GM12872 (cell line): ENCODE results near the gene DDIT3.

Experiments
- CTCF ChIP-seq: IDR thresholded peaks from 3 replicates; pipeline ENCODE4 v1.5.1; 2011; ENCODE audit warnings: low read depth, mild to moderate bottlenecking, low read length, moderate library complexity; ENCODE audit not compliant: insufficient read depth

Gene DDIT3

GRCh38 chr12:57517187-57517586 is 3.1 kb downstream of the DDIT3 start:
- no peak for TF ChIP-seq CTCF

DNA sequence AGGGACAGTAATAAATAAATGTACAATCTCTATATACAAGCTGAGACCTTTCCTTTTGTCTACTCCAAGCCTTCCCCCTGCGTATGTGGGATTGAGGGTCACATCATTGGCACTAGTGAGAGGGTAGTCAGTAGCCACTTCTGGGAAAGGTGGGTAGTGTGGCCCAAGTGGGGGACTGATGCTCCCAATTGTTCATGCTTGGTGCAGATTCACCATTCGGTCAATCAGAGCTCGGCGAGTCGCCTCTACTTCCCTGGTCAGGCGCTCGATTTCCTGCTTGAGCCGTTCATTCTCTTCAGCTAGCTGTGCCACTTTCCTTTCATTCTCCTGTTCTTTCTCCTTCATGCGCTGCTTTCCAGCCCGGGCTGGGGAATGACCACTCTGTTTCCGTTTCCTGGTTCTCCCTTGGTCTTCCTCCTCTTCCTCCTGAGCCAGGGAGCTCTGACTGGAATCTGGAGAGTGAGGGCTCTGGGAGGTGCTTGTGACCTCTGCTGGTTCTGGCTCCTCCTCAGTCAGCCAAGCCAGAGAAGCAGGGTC is 3.6 kb downstream of the DDIT3 start:
- TF ChIP-seq CTCF = no peak

- TF ChIP-seq CTCF = no peak
Observed at GRCh38 chr12:57515934-57516541, 4.3 kb downstream of the DDIT3 start.

DNA sequence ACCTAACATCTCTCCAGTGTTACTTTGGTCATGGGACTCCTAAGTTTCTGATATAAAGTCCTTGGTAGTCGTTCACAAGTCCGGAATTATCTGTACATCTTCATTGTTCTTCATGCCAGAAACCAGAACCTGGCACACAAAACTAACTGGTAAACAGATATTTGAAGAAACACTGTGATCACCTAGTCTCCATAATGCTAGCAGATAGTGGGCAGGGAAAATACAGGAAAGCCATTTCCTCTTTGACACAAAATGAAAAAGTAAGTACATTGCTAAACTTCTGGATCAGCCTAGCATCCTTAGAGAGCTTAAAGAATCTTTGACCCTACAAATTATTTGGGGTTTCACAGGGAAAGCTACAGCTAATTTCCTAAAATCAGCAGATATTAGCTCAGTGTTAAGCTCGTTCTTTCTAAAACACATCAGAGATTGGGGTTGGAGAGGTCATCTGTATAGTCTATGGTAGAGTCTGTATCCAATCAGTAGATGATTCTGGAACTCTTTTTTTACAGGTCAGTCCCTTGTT is 4.8 kb downstream of the DDIT3 start:
- TF ChIP-seq CTCF = no peak

GRCh38 chr12:57514720-57515407 is 5.5 kb downstream of the DDIT3 start:
- TF ChIP-seq CTCF = no peak

- no peak for TF ChIP-seq CTCF
Observed at GRCh38 chr12:57513266-57513665, 7.0 kb downstream of the DDIT3 start.

DNA sequence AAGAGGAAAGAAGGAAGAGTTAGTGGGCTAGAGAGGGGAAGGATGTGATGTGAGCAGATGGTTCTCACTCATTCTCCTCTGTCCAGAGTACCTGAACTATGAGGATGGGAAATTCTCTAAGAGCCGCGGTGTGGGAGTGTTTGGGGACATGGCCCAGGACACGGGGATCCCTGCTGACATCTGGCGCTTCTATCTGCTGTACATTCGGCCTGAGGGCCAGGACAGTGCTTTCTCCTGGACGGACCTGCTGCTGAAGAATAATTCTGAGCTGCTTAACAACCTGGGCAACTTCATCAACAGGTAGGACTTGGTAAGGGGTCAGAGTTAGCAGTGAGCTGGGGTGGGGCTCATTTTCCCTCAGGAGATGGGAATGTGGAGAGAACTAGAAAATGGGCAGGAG is 7.6 kb downstream of the DDIT3 start:
- TF ChIP-seq CTCF = no peak
